Stimulated activated CD8-positive, alpha-beta memory T cell treated with anti-CD3 and anti-CD28 coated beads, Interleukin-12 subunit alpha, Interleukin-12 subunit beta, amount 100 ng/mL, for 24 hours (primary cell): Measurements from ENCODE around the gene VAC14.

Experiments used
- DNase-seq: peaks from one replicate; pipeline ENCODE4 v3.0.0-alpha.2; 2020; ENCODE audit errors: extremely low read depth

Gene VAC14

DNA sequence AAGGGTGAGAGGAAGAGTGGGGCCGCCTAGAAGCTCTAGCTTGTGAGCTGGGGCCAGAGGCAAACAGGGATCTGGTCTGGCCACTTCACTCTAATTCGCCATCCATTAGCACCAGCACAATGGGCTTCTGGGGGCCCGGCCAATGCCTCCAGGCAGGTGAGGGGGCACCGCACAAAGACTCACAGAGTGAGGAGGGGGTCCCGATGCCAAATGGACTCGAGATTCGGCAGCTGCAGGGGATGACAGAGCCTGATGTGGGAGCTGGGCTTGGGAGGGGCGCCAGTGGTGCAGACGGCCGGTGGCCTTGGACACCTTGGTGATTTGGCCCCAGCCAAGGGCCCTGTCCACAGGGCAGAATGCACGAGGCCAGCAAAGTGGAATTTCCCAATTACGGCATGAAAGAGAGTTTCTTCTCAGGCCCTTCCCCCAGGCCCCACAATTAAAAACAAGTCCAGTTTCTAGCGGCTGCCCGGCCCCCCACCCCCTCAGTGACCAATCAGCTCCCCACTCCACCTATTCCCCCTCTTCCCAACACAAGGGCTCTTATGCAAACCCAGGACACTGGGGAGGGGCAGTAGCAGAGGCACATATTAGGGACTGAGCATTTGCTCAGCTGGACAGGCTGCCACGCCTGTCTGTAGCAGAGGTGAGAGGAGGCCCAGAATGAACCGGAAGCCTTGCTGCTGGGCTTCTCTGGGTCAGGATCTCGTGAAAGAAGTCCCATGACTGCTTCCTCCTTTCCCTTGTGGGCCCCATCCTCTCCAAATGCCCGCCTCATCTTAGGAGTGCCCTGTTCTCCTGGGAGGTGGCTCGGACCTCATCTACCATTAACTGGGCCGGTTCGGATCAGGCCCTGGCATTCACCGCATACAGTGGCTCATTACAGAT, 75.7 kb downstream of the VAC14 start:
- no peak for DNase-seq

DNA sequence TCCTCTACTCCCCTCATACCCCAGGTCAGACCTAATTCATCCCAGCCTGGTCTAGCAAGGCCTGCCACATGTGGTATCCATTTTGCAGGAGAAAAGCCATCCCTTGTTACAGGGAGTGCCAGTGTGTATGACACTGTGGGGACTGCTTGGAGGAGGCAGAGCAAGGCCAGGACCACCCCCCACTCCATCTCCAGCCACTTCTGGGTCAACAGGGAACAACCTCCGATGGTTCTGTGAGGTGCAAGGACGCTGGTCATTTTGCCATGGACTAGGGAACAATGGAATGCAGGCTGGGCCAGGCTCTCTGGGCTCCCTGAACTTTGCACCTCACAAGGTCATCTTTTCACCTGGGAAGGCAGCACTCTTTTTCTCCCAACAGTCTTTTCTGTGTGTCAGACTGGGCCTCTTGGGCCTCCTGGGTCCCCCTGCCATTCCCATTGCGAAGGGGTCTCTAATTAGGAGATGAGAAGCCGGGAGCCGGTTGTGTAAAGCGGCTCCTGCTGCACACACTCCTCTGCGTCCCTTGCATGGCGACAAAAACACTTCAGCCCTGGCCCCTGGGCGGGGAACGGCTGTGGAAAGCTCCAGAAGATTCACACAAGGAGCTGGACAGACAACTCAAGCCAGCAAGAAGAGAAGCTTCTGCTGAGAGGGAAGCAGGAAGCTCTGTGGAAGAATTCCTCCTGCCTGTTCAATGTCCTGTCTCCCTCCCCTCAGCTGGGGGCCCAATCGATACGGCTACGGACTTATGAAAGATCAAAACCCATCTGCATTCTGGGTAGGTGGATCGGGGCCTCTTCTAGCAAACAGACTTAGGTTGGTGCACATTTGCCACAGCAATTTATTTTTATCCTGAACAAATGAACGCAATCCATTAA, 76.6 kb downstream of the VAC14 start:
- no peak for DNase-seq

DNA sequence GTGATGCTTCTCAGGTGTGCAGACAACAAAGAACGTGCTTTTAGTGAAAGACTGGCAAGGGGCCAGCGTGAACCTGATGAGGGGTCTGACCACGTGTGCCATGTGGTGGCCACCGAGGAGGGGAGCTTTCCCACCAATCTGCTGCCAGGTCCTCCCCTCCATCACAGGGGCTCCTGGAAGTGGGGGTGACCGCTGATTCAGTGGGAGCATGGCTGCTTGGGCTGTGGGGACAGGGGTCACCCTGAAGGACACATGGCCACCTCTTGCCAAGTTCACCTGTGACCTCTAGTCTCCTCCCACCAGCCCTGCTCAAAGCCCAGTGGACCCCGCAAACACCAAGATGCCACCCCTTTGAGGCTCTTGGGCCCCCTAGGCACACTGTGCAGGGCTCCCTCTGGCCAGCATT, 77.2 kb downstream of the VAC14 start:
- DNase-seq = no peak

DNA sequence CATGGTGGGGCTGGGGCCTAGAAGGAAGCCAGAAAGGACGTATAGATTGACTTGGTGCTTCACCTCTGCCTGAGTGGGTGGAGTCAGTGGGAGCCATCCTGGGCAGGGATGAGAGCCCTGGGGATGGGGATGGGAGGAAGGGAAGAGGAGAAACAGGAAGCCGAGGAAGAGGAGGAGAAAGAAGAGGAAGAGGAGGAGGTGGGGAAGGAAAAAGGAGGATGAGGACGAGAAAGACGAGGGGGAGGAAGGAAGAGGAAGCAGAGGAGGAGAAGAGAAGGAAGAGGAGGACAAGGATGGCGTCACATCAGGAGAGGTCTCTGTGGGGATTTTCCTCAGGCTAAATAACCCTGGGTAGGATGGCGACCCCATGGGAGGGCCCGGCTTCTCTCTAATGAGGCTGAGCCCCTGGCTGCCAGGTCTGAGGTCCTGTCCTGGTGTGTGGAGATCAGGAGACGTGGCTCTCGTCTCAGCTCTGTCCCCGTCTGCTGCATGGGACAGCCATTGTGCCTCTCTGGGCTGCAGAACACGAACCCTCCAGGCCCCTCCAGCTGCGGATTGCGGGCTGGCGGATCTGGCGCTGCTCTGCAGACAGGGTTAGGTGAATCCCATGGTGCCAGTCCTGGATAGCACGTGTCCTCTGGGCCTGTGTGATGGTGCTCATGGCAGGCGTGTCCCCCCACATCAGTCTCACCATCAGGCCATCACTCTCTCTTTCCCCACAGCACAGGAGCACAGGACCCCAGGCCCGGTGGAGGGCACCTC, 79.6 kb downstream of the VAC14 start:
- no peak for DNase-seq

DNA sequence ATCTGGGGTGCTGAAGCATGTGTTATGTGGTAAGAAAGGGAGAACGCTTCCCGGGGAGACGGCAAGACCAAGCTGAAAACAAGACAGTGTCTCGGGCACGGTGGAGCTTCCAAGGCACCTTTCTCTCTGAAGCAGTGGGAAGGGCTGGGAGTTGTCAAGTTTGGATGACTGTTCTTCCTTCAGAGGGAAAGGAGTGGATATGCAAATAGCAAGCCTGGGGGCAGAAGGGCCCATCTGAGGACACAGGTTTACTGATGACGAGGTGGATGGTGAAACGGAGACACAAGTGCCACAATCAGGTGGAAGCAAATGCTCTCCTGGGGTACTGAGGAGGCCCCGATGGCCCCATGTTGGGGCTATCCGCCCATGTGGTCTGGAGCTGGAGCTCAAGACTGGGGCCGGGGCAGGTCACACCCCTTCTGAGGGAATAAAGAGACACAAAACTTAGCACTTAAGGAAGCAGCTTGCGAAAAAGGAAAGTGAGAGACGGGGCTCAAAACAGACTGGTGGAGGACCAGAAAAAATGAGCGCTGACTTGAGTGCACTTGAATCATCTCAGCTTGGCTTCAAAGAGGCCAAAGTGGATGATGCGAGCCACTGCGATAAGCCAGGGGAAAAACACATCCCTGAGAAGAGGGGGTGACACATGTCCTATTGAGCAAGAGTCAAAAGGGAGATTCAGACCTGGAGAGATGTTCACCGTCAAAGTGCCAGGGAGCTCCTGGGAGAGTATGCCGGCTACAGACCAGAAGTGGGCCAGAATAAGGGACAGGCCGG, 80.3 kb downstream of the VAC14 start:
- DNase-seq = no peak

DNA sequence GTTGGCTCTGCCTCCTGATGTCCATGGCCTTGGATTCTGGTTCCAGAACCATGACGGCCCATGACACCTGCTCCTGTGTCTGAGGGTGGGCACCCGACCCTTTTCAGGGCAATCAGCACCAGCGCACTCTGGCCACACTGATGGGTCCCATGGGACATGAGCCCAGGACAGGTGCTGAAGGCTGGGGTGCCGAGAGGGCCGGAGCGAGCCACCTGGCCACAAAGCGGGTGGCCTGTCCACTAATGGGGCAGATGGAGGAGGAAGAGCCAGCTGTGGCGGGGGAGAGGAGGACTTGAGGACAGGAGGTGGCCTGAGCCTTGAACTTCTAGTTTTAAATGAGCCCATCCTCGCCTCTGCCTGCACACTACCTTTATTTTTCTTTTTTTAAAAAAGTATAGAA, 83.9 kb downstream of the VAC14 start:
- DNase-seq = no peak

DNA sequence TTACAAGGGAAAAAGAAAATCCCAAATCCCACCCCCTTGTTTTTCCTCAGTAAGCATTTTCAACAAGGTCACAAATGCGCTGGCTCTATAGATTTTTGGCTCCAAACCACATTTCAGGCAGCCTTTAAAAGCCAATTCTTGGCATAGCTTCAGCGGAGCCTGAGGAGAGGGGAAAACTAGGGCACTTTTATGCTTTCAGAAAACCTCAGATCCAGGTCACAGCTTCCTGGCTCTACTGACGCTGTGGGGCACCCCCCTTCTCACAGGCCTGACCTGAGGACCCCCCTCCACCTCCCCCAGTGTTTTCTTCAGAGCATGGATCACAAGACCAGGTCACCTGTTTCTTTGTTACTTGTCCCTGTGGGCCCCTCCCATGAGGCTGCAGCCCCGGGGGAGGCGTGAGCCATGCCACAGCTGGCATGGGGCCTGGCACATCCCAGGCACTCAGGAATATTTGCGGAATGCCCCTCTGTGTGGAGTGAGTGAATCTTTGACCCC, 85.0 kb downstream of the VAC14 start:
- DNase-seq = no peak

DNA sequence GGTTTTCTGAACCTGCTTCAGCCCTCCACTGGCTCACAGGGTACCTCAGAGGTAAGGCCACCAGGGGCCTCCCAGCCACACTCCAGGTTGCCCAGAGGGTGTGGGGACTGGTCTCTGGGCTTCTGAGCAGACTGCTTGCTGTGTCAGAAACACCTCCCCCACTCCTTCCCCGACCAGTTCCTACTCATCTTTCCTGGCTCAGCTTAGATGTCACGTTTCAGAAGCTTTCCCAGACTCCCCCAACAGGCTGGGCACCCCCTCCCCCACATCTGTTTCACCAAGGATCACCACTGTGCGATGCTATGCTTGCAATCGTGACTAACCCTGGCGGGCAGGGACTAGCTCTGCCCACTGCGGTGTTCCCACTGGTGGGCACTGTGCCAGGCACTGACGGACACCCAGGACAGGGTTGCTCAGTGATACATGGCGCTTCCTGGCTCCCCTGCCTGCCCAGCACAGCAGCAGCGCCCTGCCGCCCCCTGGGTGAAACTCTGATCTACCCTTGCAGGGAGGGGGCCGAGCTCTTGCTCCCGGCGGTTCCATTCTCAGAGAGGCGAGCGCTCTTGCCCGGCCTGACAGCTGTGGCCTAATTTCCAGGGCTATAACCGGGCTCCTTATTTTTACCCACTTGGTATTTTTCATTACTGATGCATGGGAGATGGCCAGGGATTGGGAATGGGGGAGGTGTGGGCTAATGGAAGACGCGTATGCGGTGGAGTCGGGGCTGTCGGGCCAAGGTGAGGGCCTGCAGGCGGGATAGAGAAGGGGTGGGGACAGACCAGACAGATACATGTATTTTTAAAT, 85.7 kb downstream of the VAC14 start:
- DNase-seq = no peak

DNA sequence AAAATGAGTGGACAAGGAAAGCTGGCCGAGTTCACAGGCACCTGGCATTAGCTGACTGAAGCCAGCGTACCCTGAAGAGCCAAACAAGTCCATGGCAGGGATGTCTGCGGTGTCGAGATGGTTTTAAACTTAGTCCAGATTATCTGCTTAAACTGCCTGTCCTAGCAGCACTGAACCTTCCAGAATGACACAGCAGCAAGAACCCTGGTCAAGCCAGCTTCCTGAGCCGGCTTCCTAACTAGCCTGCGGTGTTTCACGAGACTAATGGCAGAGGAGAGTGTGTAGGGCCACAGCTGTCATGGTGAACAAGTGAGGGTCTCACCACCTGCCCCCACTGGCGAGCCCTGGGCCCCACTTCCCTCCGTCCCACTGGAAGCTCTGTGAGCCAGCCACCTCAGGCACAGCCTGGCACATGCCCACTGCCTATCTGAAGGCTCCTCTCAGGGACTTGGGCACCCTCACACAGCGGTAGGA, 86.3 kb downstream of the VAC14 start:
- DNase-seq = no peak

DNA sequence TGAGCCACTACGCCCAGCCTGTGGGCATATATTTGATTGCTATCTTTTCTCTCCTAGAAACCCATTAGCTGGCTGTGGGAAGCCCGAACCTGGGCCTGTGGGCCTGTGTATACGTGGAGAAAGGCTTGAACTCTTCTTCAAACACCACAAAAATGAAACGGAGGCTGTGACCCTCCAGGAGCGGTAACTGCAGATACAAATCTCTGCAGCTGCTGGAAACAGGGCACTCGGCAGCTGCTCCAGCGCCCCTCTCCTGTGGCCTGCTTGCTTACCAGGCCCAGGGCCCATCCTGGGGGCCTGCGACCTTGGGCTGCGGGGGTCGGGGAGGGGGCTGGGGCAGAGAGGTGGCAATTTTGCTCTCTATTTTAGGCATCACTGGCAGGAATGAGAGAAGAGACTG, 87.1 kb downstream of the VAC14 start:
- no peak for DNase-seq

DNA sequence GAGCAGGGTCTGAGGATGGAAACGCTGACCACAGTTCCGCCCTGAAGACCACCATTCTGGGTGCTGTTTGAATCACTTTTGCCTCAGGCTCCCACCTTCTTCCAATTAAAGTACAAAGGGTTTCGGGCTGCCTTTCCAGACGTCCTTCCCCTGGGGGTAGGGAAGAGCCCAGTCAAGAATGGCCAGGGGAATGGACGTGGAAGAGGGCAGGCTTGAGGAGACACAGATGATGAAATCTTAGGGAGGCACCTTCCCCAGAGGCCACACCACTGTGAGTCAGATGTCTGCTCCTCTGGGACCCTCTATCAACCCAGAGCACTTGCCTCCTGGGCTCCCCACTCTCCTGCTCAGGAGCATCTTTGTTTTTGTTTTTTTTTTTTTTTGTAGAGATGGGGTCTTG, 87.6 kb downstream of the VAC14 start:
- DNase-seq = no peak

DNA sequence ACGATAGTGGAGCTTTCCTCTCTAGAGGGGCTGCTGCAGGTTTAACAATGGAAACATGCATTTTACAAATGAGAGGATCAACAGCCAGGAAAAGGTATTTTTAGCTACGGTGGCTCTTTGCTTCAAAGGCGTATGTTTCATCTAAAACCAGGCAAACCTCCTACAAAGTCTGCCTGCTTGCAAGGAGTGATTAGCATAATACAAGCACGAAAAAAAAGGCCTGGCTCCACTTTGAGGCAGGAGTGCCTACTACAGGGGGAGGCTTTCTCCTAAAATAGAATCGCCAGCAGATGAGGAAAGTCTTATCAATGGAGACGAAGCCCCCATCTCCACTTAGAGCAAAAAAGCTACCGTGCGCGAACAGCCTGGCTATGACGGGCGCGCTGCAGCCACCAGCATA, 88.0 kb downstream of the VAC14 start:
- DNase-seq = no peak

DNA sequence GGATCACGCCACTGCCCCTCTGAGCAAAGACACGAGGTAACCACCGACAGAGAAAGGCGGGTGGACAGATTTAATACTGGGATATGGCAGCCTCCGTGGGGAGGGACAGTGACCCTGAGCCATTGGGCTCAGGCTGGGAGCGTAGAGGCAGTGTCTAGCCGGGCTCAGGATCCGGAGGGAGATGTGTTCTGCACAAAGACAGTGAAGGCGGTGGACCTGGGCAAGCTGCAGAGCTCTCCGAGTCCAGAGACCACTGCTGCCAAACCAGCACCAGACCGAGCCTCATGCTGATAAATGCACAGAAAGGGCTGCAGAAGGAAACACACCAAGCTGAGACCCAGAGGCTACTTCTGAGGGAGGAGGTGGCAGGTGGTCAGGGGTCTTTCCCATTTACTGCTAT, 88.6 kb downstream of the VAC14 start:
- no peak for DNase-seq

DNA sequence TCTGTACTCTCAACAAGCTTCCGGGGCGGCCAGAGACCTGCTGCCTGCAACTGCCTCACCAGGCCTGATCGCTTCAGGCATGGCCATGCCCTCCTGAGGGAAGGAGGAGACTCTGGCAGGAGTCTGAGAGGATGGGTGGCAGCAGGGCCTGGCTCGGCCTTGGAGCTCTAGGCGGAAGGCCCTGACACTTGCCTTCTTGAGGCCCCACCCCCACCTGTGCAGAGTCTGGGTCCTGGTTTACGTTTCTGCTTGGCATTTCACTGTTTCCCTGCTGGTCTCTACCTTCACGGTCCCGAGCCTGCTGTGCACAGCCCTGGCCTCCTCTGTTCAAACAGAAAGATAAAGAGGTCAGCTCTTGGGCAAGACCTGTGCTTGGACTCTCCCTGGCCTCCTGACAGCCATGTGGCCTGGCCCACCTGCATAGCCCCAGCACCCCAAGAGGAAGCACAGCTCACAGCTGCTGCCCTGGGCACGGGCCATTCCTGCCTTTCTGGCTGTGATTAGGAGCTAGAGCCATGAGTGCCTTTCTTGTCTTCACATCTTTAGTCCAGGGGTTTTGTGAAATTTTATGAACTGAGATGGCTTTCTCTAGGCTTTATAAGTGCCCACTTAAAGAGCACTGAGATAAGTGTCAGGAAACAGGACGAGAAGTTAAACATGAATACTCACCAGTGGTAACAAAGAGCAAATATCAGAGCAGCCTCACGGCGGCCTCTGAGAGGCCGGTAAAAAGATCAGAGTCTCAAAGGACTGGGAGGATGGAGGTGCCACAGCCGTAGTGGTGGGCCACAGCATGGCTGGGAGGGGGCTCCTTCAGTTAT, 89.5 kb downstream of the VAC14 start:
- no peak for DNase-seq

DNA sequence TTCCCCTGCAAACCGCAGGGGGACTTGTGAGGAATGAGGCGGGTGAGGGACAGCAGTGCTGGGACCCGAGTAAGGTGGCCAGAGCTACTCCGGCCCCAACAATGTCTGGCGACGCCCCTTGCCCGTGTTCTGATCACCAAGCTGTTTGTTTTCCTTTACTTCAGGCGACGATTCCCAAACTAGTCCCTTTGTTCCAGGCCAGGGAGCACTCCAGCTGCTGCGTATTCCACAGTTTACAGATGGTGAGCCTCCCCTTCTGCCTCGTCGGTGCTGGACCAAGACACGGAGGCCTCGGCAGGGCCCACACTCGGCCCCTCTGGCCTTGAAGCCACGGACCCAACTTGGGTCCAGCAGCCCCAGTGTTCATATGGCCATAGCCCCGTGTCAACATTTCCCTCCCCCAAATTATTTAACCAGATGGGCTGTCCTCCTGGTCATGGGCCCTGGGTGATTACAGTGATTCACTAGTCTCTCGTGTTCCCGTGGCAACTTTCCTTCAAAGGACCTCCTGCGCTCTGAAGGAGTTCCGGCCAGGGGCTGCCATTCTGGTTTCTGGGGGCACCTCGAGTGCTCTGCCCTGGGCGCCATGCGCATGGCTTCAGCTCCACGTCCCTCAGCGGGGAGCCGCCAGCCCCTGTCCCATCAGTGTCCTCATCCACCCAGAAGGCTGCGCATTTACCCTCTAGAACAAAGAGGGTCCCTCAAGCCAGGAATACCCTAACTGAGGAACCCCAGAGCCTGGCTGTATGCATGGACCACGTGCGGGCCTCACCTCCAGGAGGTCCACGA, 90.3 kb downstream of the VAC14 start:
- no peak for DNase-seq

DNA sequence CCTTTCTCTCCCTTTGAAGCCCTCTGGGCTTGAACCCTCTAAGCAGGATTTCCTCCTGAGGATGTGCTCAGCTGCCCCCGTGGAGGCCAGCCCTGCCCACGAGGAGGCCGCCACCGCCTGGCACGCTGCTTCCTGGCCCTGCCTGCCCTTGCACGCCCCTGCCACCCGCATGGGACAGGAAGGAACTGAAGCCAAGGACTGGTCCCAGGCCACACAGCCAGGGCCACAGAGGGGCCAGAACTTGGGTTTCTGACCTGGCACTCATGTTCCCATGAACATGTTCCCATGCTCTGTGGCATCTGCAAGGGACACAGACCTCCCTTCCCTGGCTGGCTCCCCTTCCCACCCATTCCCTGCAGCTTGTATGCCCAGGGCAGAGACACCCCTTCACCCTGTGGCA, 91.0 kb downstream of the VAC14 start:
- DNase-seq = no peak

DNA sequence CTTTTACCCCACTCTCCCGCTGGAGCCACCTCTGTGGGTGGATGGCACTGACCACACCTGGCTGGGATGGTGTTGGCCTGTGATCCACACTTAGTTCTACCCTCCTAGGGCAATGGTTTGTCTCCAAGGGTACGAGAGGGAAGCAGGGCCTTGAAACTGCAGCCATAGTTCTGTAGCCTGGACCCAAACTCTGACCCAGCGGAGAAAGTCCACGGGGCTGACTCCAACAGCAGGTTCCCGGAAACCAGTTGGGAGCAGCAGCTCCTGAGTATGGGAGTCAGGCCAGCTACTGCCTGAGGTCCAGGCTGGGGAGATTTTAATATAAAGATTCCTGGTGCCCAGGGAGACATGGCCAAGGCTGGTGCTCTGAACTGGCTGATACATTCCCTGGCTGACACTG, 91.5 kb downstream of the VAC14 start:
- no peak for DNase-seq
